ENCODE results near the gene TMEM255B. TPM values are rescaled to one million over a fixed set of nuclear protein-coding genes. Genes with fewer than 3 reads are reported as not detected.
A peak's percentile ranks its signal among the peaks of the same experiment; 100 is the strongest.

Gene TMEM255B
- total RNA-seq, 1 experiment from 2014 or later: not detected

DNA sequence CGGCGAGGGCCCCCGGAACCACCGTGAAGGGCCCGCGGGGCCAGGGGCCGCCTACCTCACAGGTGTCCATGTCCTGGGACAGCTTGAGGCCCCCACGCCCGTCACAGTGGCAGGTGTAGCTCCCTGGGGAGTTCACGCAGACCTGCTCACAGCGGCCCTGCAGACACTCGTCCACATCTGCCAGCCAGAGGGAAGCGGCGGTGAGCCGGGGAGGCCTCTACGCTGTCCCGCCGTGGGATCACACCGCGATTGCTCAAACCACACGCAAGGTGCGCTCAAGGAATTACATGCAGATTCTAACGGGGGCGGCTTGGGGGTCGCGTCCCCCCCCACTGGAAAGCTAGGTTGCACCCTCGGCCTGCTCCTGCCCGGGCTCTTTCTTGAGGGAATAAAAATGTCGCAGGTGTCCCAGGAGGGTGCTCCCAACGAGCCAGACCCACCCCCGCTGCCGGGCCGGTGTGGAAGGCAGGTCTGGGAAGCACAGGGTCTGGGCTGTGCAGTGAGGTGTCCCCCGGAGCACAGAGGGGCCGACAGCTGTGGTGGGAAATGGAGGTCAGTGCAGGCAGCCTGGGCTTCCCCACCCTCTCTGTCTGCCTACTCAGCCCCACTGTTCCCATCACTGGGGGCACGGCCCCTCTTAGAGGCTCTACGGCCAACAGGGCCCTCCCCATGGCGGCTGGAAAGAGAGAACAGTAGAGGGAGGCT, 75.6 kb downstream of the TMEM255B start:
- H3K4me1 ChIP-seq: peaks cover 7% of the 10 kb centered on the region; the same call in 1 of the 2 replicates
- no peak overlapping the region for H3K27ac ChIP-seq
- H3K36me3 ChIP-seq: no peaks in the 10 kb centered on the region
- DNase-seq: no peak
- no peaks in the 10 kb centered on the region for H3K9me3 ChIP-seq (replicated peaks)
- no peak overlapping the region for H3K4me3 ChIP-seq
- no peaks in the 10 kb centered on the region for H3K27me3 ChIP-seq

DNA sequence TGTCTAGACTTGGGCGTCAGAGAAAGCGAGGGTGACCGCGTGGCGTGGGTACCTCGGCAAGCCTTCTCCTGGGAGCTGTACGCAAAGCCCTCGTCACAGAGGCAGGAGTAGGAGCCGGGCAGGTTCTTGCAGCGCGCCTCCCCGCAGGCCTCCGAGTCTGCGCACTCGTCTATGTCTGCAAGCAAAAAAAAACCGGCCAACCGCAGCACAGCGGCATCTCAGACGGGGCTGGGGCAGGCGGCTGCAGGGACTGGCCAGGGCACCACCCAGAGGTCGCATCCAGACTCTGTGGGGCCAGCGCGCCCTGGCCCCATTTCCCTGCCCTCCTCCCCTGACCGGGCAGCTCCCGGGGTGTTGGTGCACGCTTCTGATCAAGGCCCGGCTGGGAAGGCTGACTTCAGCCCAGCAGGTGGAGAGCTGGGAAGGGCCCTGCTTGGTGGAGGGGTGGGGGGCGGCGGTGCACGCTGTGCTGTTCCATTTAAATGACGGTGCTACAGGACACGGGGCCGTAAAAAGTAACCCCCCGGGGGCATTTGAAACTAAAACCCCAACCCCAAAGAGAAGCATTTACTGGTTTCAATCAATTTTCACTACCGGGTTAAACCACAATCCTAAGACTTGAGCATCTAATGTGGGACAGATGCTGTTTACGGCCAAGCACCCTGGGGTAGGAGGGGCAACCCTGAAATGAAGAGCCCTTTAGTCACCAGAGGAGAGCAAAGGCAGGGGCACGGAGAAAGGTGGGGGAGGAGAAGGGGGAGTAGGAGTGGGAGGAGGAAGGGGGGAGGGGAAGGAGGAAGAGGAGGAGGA, 76.6 kb downstream of the TMEM255B start:
- no peaks in the 10 kb centered on the region for H3K36me3 ChIP-seq
- DNase-seq: peak; percentile 52 to 67
- peaks cover 7% of the 10 kb centered on the region; the same call in 1 of the 2 replicates for H3K4me1 ChIP-seq
- H3K27me3 ChIP-seq: no peaks in the 10 kb centered on the region
- no peak overlapping the region for H3K4me3 ChIP-seq
- H3K9me3 ChIP-seq (replicated peaks): no peaks in the 10 kb centered on the region
- H3K27ac ChIP-seq: no peak overlapping the region

DNA sequence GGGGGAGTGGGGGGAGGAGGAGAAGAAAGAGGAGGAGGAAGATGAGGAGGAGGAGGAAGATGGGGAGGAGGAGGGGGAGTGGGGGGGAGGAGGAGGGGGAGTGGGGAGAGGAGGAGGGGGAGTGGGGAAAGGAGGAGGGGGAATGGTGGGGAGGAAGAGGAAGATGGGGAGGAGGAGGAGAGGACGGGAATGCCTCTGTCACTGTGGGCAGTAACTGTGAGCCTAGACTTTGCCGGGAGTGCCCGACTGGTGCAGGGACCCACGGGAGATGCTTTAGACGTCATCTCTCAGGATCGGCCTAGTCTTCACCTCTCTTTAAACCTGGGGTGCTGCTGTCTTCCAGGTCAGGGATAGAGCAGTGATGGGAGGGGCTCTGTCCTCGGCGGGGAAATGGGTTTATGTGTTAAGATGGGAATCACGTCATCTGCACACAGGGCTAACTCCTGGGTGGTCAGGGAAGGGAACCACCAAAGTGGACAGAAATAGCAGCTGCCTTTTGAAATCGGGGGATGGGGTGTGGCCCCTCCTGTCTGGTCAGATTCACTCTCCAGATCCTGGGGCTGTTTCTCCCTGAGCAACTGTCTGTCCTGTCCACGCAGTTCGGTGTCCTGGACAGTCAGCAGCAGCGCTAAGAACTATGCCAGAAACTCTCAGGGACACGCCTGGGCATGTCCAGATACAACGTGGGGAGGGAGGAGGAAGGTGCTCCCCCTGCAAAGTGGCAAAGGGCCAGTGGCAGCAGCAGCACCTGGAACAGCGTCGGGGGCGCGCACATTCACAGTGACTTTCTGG, 77.9 kb downstream of the TMEM255B start:
- Histone ChIP-seq H3K4me3 (peak overlapping the region; percentile 31), H3K36me3 (no peaks in the 10 kb centered on the region), H3K27ac (peak overlapping the region; percentile 84)

DNA sequence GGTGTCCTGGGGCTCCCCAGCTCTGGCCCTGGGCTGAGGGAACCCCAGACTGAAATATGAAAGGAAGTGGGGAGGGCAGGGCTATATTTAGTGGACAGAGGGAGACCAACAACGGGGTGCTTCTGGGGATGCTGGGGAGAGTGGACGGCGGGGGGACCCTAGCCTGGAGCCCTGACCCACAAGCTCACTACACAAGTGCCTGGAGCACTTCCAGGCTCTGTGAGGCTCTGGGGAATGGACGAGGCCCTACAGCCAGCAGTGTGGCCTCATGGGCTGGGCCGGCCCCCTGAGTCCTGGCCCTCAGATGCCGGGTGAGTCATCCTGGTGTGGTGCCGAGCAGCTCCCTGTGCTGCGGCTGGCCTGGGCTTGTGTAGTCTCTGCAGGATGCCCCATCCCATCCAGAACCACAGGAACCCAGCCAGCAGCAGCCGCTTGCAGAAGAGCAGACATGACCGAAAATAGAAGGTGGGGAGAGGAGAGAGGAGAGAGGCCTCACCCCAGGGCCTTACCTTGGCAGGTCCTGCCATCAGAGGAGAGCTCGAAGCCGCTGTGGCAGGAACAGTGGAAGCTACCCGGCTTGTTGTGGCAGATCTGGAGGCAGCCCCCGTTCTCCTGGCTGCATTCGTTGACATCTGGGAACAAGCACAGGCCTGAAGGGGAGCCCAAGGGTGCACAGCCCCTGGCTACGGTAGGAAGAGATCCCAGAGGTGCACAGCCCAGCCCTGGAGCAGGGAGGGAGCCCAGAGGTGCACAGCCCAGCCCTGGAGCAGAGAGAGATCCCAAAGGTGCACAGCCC, 78.7 kb downstream of the TMEM255B start:
- no peaks in the 10 kb centered on the region for H3K36me3 ChIP-seq
- H3K9me3 ChIP-seq (replicated peaks): no peaks in the 10 kb centered on the region
- peaks cover 7% of the 10 kb centered on the region; the same call in 1 of the 2 replicates for H3K4me1 ChIP-seq
- H3K27me3 ChIP-seq: no peaks in the 10 kb centered on the region
- peak overlapping the region; percentile 31 for H3K4me3 ChIP-seq
- H3K27ac ChIP-seq: peak overlapping the region; percentile 84
- peak; percentile 84 for DNase-seq

More for the DNA sequence above, 77.9 kb downstream of the TMEM255B start:
- Histone ChIP-seq H3K9me3 (replicated peaks) (no peaks in the 10 kb centered on the region), H3K27me3 (no peaks in the 10 kb centered on the region), H3K4me1 (peaks cover 7% of the 10 kb centered on the region; the same call in 1 of the 2 replicates)
- peak; percentile 89 for DNase-seq

DNA sequence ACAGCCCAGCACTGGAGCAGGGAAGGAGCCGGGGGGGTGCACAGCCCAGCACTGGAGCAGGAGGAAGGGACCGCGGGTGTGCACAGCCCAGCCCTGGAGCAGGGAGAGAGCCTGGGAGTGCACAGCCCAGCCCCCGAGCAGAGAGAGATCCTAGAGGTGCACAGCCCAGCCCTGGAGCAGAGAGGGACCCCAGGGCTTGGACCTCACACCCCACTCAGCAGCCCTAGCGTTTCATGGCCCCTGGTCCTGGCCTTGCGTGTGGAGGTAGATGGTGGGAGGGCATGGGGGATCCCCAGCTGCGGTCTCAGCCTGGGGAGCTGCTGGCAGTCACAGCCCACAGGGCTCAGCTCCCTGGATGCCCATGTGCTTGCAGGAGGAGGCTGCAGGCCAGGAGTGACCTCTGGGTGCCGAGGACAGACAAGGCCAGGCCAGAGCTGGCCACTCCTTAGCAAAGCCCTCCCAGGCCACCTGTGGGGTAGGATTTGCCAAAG, 79.7 kb downstream of the TMEM255B start:
- DNase-seq: no peak
- H3K27me3 ChIP-seq: no peaks in the 10 kb centered on the region
- H3K9me3 ChIP-seq (replicated peaks): no peaks in the 10 kb centered on the region
- H3K27ac ChIP-seq: no peak overlapping the region
- H3K4me1 ChIP-seq: peaks cover 7% of the 10 kb centered on the region; the same call in 1 of the 2 replicates
- no peaks in the 10 kb centered on the region for H3K36me3 ChIP-seq
- no peak overlapping the region for H3K4me3 ChIP-seq

DNA sequence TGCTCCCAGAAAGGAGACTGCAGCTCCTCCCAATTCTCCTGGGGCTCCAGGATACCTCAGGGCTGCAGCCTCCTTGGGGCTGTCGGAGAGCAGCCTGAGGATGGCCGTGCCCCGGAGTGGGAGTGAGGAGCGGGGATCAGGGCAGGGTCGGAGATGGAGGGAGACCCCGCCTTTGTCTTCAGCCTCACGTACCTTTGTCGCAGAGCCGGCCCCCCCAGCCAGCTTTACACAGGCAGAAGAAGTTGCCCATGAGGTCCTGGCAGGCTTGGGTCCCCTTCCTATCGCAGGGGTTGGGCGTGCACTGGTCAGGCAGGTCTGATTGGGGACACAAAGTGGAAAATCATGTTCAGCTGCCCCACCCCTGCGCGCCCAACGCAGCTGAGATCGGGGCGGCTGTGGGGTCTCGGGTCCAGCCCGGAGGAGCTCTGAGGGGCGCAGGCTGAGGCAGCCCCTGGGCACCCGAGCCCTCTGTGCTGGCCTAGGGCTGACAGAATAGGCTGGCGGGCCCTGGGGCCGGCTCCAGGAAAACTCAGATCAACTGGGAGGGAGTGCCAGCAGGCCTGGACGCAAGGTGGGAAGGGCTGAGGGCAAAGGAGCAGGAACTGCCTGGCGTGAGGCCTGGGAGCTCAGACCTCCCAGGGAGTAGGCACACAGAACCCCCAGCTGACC, 80.6 kb downstream of the TMEM255B start:
- no peak overlapping the region for H3K27ac ChIP-seq
- H3K4me3 ChIP-seq: no peak overlapping the region
- H3K36me3 ChIP-seq: no peaks in the 10 kb centered on the region
- no peaks in the 10 kb centered on the region for H3K27me3 ChIP-seq
- peaks cover 7% of the 10 kb centered on the region; the same call in 1 of the 2 replicates for H3K4me1 ChIP-seq
- DNase-seq: no peak
- no peaks in the 10 kb centered on the region for H3K9me3 ChIP-seq (replicated peaks)

DNA sequence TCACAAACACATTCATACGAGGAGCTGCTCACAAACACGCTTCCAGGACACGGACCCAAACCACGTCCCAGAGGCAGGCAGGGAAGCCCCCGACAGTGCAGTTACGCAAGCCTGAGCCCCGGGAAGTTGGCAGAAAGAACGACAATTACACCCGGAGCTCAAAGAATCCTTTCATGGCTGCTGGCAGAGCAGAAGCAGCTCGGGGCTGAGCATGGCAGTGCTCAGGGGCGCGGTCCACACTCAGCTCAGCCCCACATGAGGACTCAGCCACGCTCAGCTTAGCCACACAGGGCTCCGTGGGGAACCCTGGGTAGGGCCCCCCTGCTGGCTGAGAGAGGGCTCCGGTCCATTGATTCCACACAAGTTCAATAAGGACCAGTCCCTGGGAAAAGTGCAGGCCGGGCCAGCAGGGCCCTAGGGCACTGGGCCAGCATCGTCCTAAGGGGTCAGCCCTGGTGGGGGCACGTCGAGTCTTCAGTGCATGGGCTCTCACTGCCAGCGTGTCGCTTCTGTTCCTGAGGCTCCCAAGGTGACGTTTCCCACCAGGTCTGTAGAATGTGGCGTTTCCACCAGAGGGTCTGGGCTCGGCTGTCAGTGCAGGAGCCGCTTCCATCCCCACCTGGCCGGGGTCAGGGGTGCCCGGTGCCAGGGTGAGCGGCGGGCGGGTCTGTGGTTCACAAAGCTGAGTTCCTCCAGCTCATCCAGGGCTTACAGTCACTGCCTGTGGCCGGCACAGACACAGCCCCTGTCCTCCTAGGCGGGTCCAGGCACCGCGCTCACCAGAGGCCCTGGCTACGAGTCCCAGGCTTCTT, 81.7 kb downstream of the TMEM255B start:
- H3K36me3 ChIP-seq: no peaks in the 10 kb centered on the region
- no peaks in the 10 kb centered on the region for H3K27me3 ChIP-seq
- H3K4me3 ChIP-seq: no peak overlapping the region
- peaks cover 10% of the 10 kb centered on the region; the same call in 1 of the 2 replicates for H3K4me1 ChIP-seq
- H3K9me3 ChIP-seq (replicated peaks): no peaks in the 10 kb centered on the region
- no peak overlapping the region for H3K27ac ChIP-seq
- no peak for DNase-seq

DNA sequence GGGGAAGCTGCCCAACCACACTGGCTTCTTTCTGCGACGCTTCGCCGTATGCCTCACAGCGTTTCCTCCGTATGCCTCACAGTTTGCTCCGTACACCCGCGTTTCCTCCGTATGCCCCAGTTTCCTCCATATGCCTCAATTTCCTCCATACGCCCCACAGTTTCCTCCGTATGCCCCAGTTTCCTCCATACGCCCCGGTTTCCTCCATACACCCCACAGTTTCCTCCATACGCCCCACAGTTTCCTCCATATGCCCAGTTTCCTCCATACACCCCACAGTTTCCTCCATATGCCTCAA, 82.3 kb downstream of the TMEM255B start:
- peaks cover 10% of the 10 kb centered on the region; the same call in 1 of the 2 replicates for H3K4me1 ChIP-seq
- no peaks in the 10 kb centered on the region for H3K36me3 ChIP-seq
- no peaks in the 10 kb centered on the region for H3K27me3 ChIP-seq
- no peak for DNase-seq
- H3K9me3 ChIP-seq (replicated peaks): no peaks in the 10 kb centered on the region
- H3K4me3 ChIP-seq: no peak overlapping the region
- H3K27ac ChIP-seq: no peak overlapping the region

DNA sequence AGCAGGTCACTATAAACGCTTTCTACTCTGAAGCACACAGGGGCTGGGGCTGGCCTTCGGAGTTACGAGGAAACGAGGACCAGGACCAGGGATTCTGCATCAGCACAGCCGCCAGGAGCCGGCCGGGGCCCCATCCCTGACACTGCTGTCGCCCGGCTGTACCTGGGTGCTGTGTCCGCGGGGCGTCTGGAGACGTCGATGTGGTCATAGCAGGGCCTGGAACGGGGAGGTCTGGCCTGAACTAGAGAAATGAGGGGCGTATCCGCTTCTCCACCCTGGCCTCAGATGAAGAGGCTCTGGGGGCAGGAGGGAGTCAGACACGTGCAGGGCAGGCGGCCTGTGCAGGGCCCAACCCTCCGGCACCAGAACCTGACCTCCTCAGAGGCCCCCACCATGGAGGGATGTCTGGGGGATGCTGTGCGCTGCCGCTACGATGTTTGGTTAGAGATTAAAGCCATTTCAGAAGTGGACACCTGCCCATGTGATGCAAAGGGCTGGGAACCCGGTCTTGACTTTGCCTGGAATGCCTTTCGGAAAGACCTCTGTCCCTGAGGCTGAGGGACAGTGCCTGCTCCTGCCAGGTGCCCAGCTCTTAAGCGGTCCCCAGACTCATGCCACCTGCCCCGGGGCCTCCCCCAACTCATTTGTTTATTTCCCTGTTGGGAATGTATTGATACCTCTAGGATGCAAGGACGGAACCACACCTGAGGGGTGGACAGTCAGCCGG, 83.5 kb downstream of the TMEM255B start:
- Histone ChIP-seq H3K4me1 (peaks cover 7% of the 10 kb centered on the region; the same call in 1 of the 2 replicates), H3K4me3 (no peak overlapping the region), H3K27me3 (no peaks in the 10 kb centered on the region), H3K27ac (no peak overlapping the region), H3K9me3 (replicated peaks) (no peaks in the 10 kb centered on the region), H3K36me3 (no peaks in the 10 kb centered on the region)
- no peak for DNase-seq

DNA sequence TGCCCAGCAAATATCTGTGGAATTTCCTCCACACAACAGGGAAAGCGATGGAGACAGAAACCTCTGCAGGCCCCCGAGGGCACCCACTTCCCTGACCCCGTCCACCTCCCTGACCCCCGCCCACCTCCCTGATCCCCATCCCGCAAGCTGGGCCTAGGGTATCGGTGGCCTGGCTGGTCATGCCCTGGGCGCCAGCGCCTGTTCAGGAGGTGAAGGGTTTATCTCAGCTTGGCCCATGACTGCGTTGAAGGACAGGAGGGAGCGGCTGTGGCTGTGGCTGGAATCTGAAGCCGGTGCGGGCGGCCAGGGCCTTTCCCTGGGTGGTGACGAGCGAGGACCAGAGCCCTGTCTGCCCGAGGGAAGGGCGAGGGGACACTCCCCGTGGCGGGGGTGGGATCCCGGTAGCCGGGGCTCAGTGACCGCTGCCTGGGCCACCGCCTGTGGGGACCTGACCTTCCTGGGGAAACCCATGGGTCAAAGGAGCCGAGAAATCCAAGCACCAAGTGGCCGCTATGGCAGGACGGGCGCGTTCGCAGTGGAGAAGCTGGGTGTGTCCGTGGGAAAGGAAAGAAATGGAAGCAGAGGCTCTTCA, 84.1 kb downstream of the TMEM255B start:
- Histone ChIP-seq H3K36me3 (no peaks in the 10 kb centered on the region), H3K4me3 (no peak overlapping the region), H3K27ac (no peak overlapping the region), H3K4me1 (peaks cover 4% of the 10 kb centered on the region; the same call in 1 of the 2 replicates), H3K9me3 (replicated peaks) (no peaks in the 10 kb centered on the region), H3K27me3 (no peaks in the 10 kb centered on the region)
- DNase-seq: no peak

DNA sequence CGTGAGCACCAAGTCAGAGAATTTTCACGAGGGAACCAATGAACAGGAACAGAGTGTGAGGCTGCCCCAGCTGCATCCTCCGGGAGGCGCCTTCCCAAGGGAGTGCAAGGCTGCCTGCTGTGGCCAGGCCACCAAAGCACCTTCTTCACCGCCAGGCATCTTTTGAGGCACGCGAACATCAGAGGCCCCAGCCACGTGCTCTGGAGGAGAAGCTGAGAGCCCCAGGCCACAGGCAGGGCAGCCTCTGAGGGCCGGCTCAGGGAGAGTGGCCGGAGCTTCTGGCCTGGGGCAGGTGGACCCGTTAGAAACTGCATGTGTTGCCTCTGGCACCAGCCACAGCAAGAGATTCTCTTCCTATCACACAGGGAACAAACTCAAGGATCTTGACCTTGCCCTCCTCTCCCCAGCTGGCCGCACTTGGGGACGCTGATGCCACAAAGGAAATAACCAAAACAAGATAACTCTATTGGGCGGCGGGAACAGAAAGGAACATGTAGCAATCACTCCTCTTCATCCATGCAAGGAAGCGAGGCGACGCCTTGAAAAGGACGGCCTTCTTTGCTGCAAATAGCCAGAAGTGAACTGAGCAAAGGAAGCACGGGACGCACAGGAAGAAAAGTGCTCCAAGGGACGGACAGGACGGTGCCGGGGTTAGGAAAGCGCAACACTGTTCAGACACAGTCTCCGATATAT, 85.0 kb downstream of the TMEM255B start:
- peaks cover 4% of the 10 kb centered on the region; the same call in 1 of the 2 replicates for H3K4me1 ChIP-seq
- no peaks in the 10 kb centered on the region for H3K9me3 ChIP-seq (replicated peaks)
- DNase-seq: no peak
- no peak overlapping the region for H3K4me3 ChIP-seq
- H3K36me3 ChIP-seq: no peaks in the 10 kb centered on the region
- no peaks in the 10 kb centered on the region for H3K27me3 ChIP-seq
- H3K27ac ChIP-seq: no peak overlapping the region

DNA sequence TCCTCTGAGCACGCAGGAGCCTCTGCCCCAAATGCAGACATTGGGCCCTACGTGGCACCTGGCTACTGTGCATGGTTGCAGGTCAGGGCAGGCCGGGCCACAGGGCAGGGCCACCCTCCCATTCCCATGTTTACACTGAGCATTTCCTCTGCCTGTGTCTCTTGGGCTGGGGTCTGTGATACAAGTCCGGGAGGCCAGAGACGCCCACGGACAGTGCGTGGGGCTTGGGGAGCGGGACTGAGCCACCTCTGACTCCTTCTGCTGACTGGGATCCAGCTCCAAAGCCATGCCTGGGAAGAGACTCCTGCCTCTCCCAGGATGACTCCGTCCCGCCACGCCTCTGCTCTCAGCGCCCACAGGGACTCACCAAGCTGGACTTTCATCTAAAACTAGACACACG, 86.0 kb downstream of the TMEM255B start:
- Histone ChIP-seq H3K27me3 (no peaks in the 10 kb centered on the region), H3K9me3 (replicated peaks) (no peaks in the 10 kb centered on the region), H3K27ac (no peak overlapping the region), H3K4me1 (peaks cover 4% of the 10 kb centered on the region; the same call in 1 of the 2 replicates), H3K36me3 (no peaks in the 10 kb centered on the region), H3K4me3 (no peak overlapping the region)
- no peak for DNase-seq
